Parathyroid adenoma (tissue), 2 donors: ENCODE data around the gene OBP2B.
"Not testable (repeated sequence)": the region's sequence is repeated elsewhere in the genome, so short reads cannot be mapped to it uniquely, and the experiment has no call there.

Source experiments
- H2AFZ ChIP-seq: fragments of 300-600 bp; sonication (generic); one replicate; pipeline ENCODE4 v1.7.0; 2017; ENCODE audit warnings: antibody characterized with exemption, mild to moderate bottlenecking
- H3K27ac ChIP-seq: fragments of 300-600 bp; sonication (generic); one replicate; pipeline ENCODE4 v1.7.0; 2017
- H3K27me3 ChIP-seq: fragments of 300-600 bp; sonication (generic); one replicate; pipeline ENCODE4 v1.7.0; 2017; ENCODE audit warnings: low read length; ENCODE audit not compliant: control insufficient read depth, insufficient read depth
- H3K36me3 ChIP-seq: fragments of 300-600 bp; sonication (generic); one replicate; pipeline ENCODE4 v1.7.0; 2017; ENCODE audit warnings: low read length; ENCODE audit not compliant: control insufficient read depth, insufficient read depth
- H3K4me1 ChIP-seq: fragments of 300-600 bp; sonication (generic); one replicate; pipeline ENCODE4 v1.7.0; 2017; ENCODE audit warnings: control low read depth
- H3K4me2 ChIP-seq: fragments of 300-600 bp; sonication (generic); one replicate; pipeline ENCODE4 v1.7.0; 2017; ENCODE audit warnings: low read length
- H3K4me3 ChIP-seq: fragments of 300-600 bp; sonication (generic); one replicate; pipeline ENCODE4 v1.7.0; 2017; ENCODE audit warnings: low read depth, low read length
- H3K79me2 ChIP-seq: fragments of 300-600 bp; sonication (generic); one replicate; pipeline ENCODE4 v1.7.0; 2017; ENCODE audit warnings: control low read depth
- H3K9ac ChIP-seq: fragments of 300-600 bp; sonication (generic); one replicate; pipeline ENCODE4 v1.7.0; 2017; ENCODE audit warnings: mild to moderate bottlenecking
- H3K9me3 ChIP-seq: fragments of 300-600 bp; sonication (generic); one replicate; pipeline ENCODE4 v1.7.0; 2017; ENCODE audit warnings: low read length; ENCODE audit not compliant: control insufficient read depth
- TF ChIP-seq, protein P1 (sequence below): fragments of 300-600 bp; sonication (generic); IDR thresholded peaks from one replicate; pipeline ENCODE4 v1.7.0; 2017; ENCODE audit warnings: antibody characterized with exemption, mild to moderate bottlenecking
- donor health status: primary hyperparathyroidism.

Gene OBP2B

DNA sequence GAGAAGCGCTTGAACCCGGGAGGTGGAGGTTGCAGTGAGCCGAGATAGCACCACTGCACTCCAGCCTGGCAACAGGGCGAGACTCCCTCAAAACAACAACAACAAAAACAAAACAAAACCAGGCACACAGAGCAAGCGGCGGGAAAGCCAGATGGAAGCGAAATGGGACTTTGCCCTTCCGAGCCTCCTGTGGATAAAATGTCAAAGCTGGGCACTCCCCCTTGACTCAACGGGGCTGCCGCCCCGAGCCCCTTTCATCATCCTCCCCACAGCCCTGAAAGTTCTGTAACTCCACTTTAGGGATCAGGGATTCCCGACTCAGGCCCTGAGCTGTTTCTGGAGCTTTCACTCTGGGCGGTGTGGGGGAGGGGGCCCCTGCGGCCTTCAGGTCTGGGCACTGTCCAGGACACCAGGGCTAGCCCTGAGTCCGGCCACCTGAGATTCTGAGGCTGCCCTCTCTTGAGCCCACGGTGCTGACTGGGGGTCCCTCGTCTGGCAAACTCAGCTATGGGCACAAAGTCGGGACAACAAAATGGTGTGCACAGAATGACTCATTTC is 30.6 kb upstream of the OBP2B start:
- Histone ChIP-seq H3K9me3 (no peaks in the 10 kb centered on the region), H3K4me1 (no peaks in the 10 kb centered on the region), H3K27me3 (no peaks in the 10 kb centered on the region), H3K36me3 (no peaks in the 10 kb centered on the region), H3K4me2 (no peak overlapping the region), H2AFZ (peak overlapping the region; percentile 83), H3K4me3 (no peak overlapping the region), H3K9ac (no peak overlapping the region), H3K27ac (peak overlapping the region; percentile 79), H3K79me2 (no peaks in the 10 kb centered on the region)
- TF ChIP-seq, protein P1, sequence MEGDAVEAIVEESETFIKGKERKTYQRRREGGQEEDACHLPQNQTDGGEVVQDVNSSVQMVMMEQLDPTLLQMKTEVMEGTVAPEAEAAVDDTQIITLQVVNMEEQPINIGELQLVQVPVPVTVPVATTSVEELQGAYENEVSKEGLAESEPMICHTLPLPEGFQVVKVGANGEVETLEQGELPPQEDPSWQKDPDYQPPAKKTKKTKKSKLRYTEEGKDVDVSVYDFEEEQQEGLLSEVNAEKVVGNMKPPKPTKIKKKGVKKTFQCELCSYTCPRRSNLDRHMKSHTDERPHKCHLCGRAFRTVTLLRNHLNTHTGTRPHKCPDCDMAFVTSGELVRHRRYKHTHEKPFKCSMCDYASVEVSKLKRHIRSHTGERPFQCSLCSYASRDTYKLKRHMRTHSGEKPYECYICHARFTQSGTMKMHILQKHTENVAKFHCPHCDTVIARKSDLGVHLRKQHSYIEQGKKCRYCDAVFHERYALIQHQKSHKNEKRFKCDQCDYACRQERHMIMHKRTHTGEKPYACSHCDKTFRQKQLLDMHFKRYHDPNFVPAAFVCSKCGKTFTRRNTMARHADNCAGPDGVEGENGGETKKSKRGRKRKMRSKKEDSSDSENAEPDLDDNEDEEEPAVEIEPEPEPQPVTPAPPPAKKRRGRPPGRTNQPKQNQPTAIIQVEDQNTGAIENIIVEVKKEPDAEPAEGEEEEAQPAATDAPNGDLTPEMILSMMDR = no peak

GRCh38 chr9:133238851-133239532 is 29.9 kb upstream of the OBP2B start:
- TF ChIP-seq, protein P1 = peak; percentile 74
- no peak overlapping the region for H3K9ac ChIP-seq
- H3K4me1 ChIP-seq = no peaks in the 10 kb centered on the region
- no peaks in the 10 kb centered on the region for H3K9me3 ChIP-seq
- H3K27me3 ChIP-seq = no peaks in the 10 kb centered on the region
- peak overlapping the region; percentile 83 for H2AFZ ChIP-seq
- H3K4me2 ChIP-seq = peak overlapping the region; percentile 73
- H3K27ac ChIP-seq = peak overlapping the region; percentile 79
- H3K36me3 ChIP-seq = no peaks in the 10 kb centered on the region
- peak overlapping the region; percentile 26 for H3K4me3 ChIP-seq
- H3K79me2 ChIP-seq = no peaks in the 10 kb centered on the region

DNA sequence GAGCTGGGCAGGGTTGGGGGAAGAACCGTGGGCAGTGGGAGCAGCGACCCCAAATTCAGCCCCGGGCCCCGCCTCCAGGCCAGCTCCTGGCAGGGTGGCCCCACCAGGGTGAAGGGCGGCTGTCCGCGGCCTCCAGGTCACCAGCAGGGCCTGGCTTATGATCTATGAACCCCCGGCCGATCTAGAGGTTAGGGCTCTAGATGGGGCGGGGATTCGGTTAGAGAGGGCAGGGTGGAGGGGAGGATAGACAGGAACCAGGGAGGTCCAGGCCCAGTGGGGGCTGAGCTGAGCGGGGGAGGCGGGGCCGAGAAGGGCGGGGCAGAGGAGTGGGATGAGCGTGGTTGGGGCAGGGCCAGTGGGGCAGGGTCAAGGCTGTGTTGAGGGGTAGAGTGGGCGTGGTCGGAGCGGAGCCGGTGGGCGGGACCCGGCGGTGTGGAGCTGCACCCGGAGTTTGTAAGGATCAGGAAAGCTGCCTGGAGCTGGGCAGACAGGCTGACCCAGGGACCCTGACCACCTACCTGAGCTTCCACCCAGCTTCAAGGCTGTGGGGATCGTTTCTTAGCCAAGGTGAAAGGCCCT is 29.3 kb upstream of the OBP2B start:
- Histone ChIP-seq H3K4me2 (peak overlapping the region; percentile 73), H3K4me1 (no peaks in the 10 kb centered on the region), H3K27me3 (no peaks in the 10 kb centered on the region), H3K9me3 (no peaks in the 10 kb centered on the region), H3K36me3 (no peaks in the 10 kb centered on the region), H3K79me2 (no peaks in the 10 kb centered on the region), H3K27ac (peak overlapping the region; percentile 79), H2AFZ (peak overlapping the region; percentile 83), H3K9ac (no peak overlapping the region), H3K4me3 (peak overlapping the region; percentile 26)
- TF ChIP-seq, protein P1 = no peak

DNA sequence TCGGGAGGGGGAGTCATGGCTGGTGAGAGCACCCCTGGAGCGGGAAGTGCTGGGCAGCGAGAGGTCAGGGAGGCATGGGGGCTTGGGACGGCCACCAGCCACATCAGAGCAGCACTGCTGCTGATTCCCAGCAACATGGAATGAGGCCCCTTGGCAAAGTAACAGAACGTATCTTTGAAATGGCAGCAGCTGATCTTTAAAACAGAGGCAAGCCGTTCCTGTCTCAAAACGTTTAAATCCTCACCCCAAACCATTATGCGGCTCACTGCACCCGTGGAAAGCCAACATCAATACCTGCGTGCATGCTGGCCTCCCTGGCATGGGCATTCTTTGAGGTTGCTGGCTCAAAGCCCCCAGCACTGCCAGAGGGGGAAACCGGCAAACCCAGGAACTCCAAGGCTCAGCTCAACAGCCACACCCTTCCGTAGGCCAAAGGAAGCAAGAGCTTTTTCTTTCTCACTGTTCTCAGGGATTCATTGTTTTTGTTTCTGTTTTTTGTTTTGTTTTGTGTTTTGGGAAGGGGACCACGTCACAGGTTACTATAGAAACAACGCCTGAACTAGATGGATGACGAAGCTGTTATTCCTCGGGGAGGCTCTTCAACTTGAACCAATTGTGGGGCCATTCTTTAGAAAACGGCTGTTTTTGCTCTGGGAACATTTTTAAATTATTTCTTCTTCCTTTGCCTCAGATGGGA is 28.1 kb upstream of the OBP2B start:
- Histone ChIP-seq H3K4me1 (no peaks in the 10 kb centered on the region), H3K79me2 (no peaks in the 10 kb centered on the region), H3K4me2 (peak overlapping the region; percentile 39), H3K9ac (no peak overlapping the region), H3K27ac (peak overlapping the region; percentile 79), H3K27me3 (no peaks in the 10 kb centered on the region), H2AFZ (no peak overlapping the region), H3K36me3 (no peaks in the 10 kb centered on the region), H3K4me3 (no peak overlapping the region), H3K9me3 (no peaks in the 10 kb centered on the region)
- TF ChIP-seq, protein P1 = no peak

- not testable (repeated sequence) for H3K27me3 ChIP-seq, H3K36me3 ChIP-seq, H3K9ac ChIP-seq, H2AFZ ChIP-seq, H3K79me2 ChIP-seq, H3K4me1 ChIP-seq, H3K4me2 ChIP-seq, H3K9me3 ChIP-seq, H3K4me3 ChIP-seq
- H3K27ac ChIP-seq = peak overlapping the region; percentile 56
Measured at GRCh38 chr9:133236291-133237034, 27.4 kb upstream of the OBP2B start.
